Body of pancreas (tissue), 4 donors: ENCODE measurements around the gene HNRNPC. TPM values are rescaled to one million over a fixed set of nuclear protein-coding genes. Genes with fewer than 3 reads are reported as not detected.

ENCODE experiments used
- ATAC-seq: fragments of 150-250 bp; one replicate; pipeline ENCODE4 v1.9.1; 2016
- DNase-seq, 4 donors: peaks; one replicate each; pipeline ENCODE4 v3.0.0-alpha.2; 2019
- H3K27ac ChIP-seq, 4 donors: fragments of 200-600 bp; sonication (generic); 1 replicate in 3 of 4; 2 replicates in 1 of 4; pipeline versions ENCODE4 v1.5.1 to v1.6.1; 2016 to 2019; ENCODE audit warnings: mild to moderate bottlenecking in 1 of 4, mixed read lengths in 1 of 4, moderate library complexity in 1 of 4
- H3K27me3 ChIP-seq, 2 donors: fragments of 200-600 bp; sonication (generic); one replicate each; pipeline ENCODE4 v1.6.0; 2016; ENCODE audit warnings: mild to moderate bottlenecking in 1 of 2
- H3K36me3 ChIP-seq, 2 donors: fragments of 200-600 bp; sonication (generic); replicated peaks in 1 of 2; 2 replicates each; pipeline ENCODE4 v1.5.1; 2016; ENCODE audit warnings: low read depth in 2 of 2; ENCODE audit not compliant: insufficient read depth in 1 of 2
- H3K4me1 ChIP-seq: fragments of 200-600 bp; sonication (generic); one replicate; pipeline ENCODE4 v1.6.0; 2016
- H3K4me3 ChIP-seq, 2 donors: fragments of 200-600 bp; sonication (generic); 1 replicate in 1 of 2; 2 replicates in 1 of 2; pipeline ENCODE4 v1.5.1; 2016 to 2019
- H3K9me3 ChIP-seq, 3 donors: fragments of 200-600 bp; sonication (generic); 1 replicate in 2 of 3; 2 replicates in 1 of 3; pipeline ENCODE4 v1.5.1; 2016
- CTCF ChIP-seq, 7 experiments: fragments of 450-650 bp in 4 of 7; fragments of 200-600 bp in 3 of 7; sonication (generic) in 3 of 7; IDR thresholded peaks; one replicate each; pipeline ENCODE4 v1.5.1; 2016 to 2019; ENCODE audit warnings: antibody characterized with exemption in 7 of 7
- POLR2A ChIP-seq, 3 donors: fragments of 450-650 bp; IDR thresholded peaks; one replicate each; pipeline ENCODE4 v1.6.1; 2016; ENCODE audit warnings: antibody characterized with exemption in 3 of 3, mild to moderate bottlenecking in 2 of 3
- WGBS, 2 donors: methylation state at CpG; one replicate each; pipeline ENCODE4 v1.1.5; 2017; 5-methylcytosine and 5-hydroxymethylcytosine counted together
- intact Hi-C: fragments of 100-400 bp; cut with DNase I; formaldehyde crosslinking; loops from one replicate; pipeline ENCODE4 v1.15.1; 2023
- total RNA-seq, 2 donors: library from RNA; depleted of rRNA; stranded (reverse); fragments of >200 nt; gene quantifications; one replicate each; pipeline ENCODE4 v1.1.0, GENCODE V29; 2016

The HNRNPC gene
- total RNA-seq, 2 donors from 2014 or later = 245 to 251 TPM

GRCh38 chr14:21220874-21221477 is 48.3 kb downstream of the HNRNPC start:
- H3K9me3 ChIP-seq = no peaks in the 10 kb centered on the region
- TF ChIP-seq CTCF (IDR thresholded peaks at IDR 0.05) (no peak), POLR2A (IDR thresholded peaks at IDR 0.05) (no peak)
- DNase-seq = no peak
- intact Hi-C loops = no loop called here
- H3K27ac ChIP-seq = no peak overlapping the region
- H3K4me1 ChIP-seq = peaks cover 32% of the 10 kb centered on the region
- WGBS, 2 donors = 84 to 86% methylated on average over 9 of the region's 9 CpGs
- peaks cover 0 to 9% of the 10 kb centered on the region in 2 donors for H3K36me3 ChIP-seq
- no peaks in the 10 kb centered on the region for H3K27me3 ChIP-seq
- no peak overlapping the region for H3K4me3 ChIP-seq
- no peak for ATAC-seq

- ATAC-seq = no peak
- 63 to 67% methylated on average over 4 of the region's 4 CpGs for WGBS, 2 donors
- Histone ChIP-seq H3K9me3 (no peaks in the 10 kb centered on the region), H3K27ac (no peak overlapping the region), H3K27me3 (no peaks in the 10 kb centered on the region), H3K36me3 (peaks cover 0 to 8% of the 10 kb centered on the region in 2 donors), H3K4me3 (no peak overlapping the region), H3K4me1 (peaks cover 36% of the 10 kb centered on the region)
- DNase-seq = no peak
- TF ChIP-seq CTCF (IDR thresholded peaks at IDR 0.05) = no peak
- intact Hi-C loops = no loop called here
Measured at GRCh38 chr14:21219561-21220111, 49.6 kb downstream of the HNRNPC start.

GRCh38 chr14:21219120-21219519 is 50.1 kb downstream of the HNRNPC start:
- H3K27ac ChIP-seq = no peak overlapping the region
- 61 to 70% methylated on average over 2 of the region's 2 CpGs for WGBS, 2 donors
- intact Hi-C loops = no loop called here

GRCh38 chr14:21215879-21216251 is 53.4 kb downstream of the HNRNPC start:
- Histone ChIP-seq H3K27ac (no peak overlapping the region), H3K4me1 (peaks cover 15% of the 10 kb centered on the region), H3K9me3 (no peaks in the 10 kb centered on the region), H3K27me3 (no peaks in the 10 kb centered on the region), H3K36me3 (peaks cover 17 to 18% of the 10 kb centered on the region in 2 donors), H3K4me3 (no peak overlapping the region)
- no peak for TF ChIP-seq CTCF (IDR thresholded peaks at IDR 0.05)
- no peak for TF ChIP-seq POLR2A (IDR thresholded peaks at IDR 0.05)
- WGBS, 2 donors = 69 to 84% methylated on average over 4 of the region's 4 CpGs
- DNase-seq (no peak), ATAC-seq (no peak)
- intact Hi-C loops = no loop called here

More at GRCh38 chr14:21219120-21219519, 50.1 kb downstream of the HNRNPC start:
- ATAC-seq = no peak
- H3K4me1 ChIP-seq = peaks cover 30% of the 10 kb centered on the region
- DNase-seq = no peak
- TF ChIP-seq POLR2A (IDR thresholded peaks at IDR 0.05) (no peak), CTCF (IDR thresholded peaks at IDR 0.05) (no peak)
- H3K4me3 ChIP-seq = no peak overlapping the region
- peaks cover 0 to 8% of the 10 kb centered on the region in 2 donors for H3K36me3 ChIP-seq
- no peaks in the 10 kb centered on the region for H3K27me3 ChIP-seq
- H3K9me3 ChIP-seq = no peaks in the 10 kb centered on the region
